GM12801 (cell line): ENCODE measurements around the gene BNC2.

Experiments
- CTCF ChIP-seq: IDR thresholded peaks from one replicate; pipeline ENCODE4 v1.5.1; 2011; ENCODE audit warnings: control low read depth; ENCODE audit not compliant: insufficient read length; ENCODE audit errors: extremely low read depth

The BNC2 gene

GRCh38 chr9:16720386-16720785 lies 150.1 kb downstream of the BNC2 start:
- TF ChIP-seq CTCF, result no peak

- no peak for TF ChIP-seq CTCF
These were observed 150.5 kb downstream of the BNC2 start for GRCh38 chr9:16719921-16720320.

GRCh38 chr9:16718952-16719351 lies 151.5 kb downstream of the BNC2 start:
- TF ChIP-seq CTCF, result no peak

- no peak for TF ChIP-seq CTCF
These were observed 152.2 kb downstream of the BNC2 start for GRCh38 chr9:16718296-16718695.

- no peak for TF ChIP-seq CTCF
These were observed 153.9 kb downstream of the BNC2 start for GRCh38 chr9:16716601-16717000.

GRCh38 chr9:16715404-16715803 lies 155.1 kb downstream of the BNC2 start:
- no peak for TF ChIP-seq CTCF

GRCh38 chr9:16712787-16713186 lies 157.7 kb downstream of the BNC2 start:
- TF ChIP-seq CTCF, result no peak

GRCh38 chr9:16710888-16711287 lies 159.6 kb downstream of the BNC2 start:
- TF ChIP-seq CTCF, result no peak
